IMR-90 (cell line): ENCODE data around the gene GRIN1. TPM values are rescaled to one million over a fixed set of nuclear protein-coding genes. Genes with fewer than 3 reads are reported as not detected.

Experiments
- ATAC-seq: fragments of 200-7000 bp; cut with Tn5 transposase; 2 replicates; pipeline ENCODE4 v1.9.1; 2020; ENCODE audit warnings: low read depth, mild to moderate bottlenecking, moderate library complexity
- BruUV-seq: library from RNA; stranded (reverse); fragments of 400-500 nt; replicated peaks from 2 replicates; lab custom pipeline; 2021; lab: Mats Ljungman, UMichigan
- CTCF ChIA-PET: fragments of 300-600 bp; formaldehyde crosslinking; extraction: SDS; loops from one replicate; lab custom pipeline; 2021; ENCODE audit warnings: antibody characterized with exemption; lab: Yijun Ruan, JAX
- POLR2A ChIA-PET: fragments of 300-600 bp; sonication (Branson Sonifier 250); formaldehyde crosslinking; loops from one replicate; lab custom pipeline; 2022; ENCODE audit warnings: antibody characterized with exemption; ENCODE audit not compliant: unreplicated experiment; lab: Charles Lee
- DNase-seq: peaks from one replicate; pipeline ENCODE4 v3.0.0; 2013
- H2AFZ ChIP-seq: replicated peaks from 2 replicates; pipeline ENCODE3; 2013; ENCODE audit warnings: low read length, mild to moderate bottlenecking; ENCODE audit not compliant: poor library complexity
- H2AK5ac ChIP-seq: 2 replicates; pipeline ENCODE4 v1.6.1; 2013; ENCODE audit warnings: low read depth, low read length, inconsistent platforms
- H2AK9ac ChIP-seq: replicated peaks from 2 replicates; pipeline ENCODE3; 2013; ENCODE audit warnings: mild to moderate bottlenecking, low read depth, low read length, moderate library complexity; ENCODE audit not compliant: poor library complexity
- H2BK120ac ChIP-seq: 2 replicates; pipeline ENCODE4 v1.6.1; 2013; ENCODE audit warnings: low read depth, low read length, inconsistent platforms
- H2BK15ac ChIP-seq: 3 replicates; pipeline ENCODE4 v1.6.1; 2013; ENCODE audit warnings: low read depth, low read length, inconsistent platforms
- H2BK20ac ChIP-seq: 2 replicates; pipeline ENCODE4 v1.6.1; 2013; ENCODE audit warnings: low read depth, mild to moderate bottlenecking, inconsistent platforms, low read length, moderate library complexity
- H2BK5ac ChIP-seq: 2 replicates; pipeline ENCODE4 v1.6.1; 2013; ENCODE audit warnings: mild to moderate bottlenecking, low read depth, low read length, inconsistent platforms; ENCODE audit not compliant: poor library complexity, severe bottlenecking
- H3K14ac ChIP-seq: replicated peaks from 2 replicates; pipeline ENCODE4 v1.6.1; 2013; ENCODE audit warnings: low read depth, low read length, inconsistent platforms
- H3K18ac ChIP-seq: 2 replicates; pipeline ENCODE4 v1.6.1; 2013; ENCODE audit warnings: low read depth, low read length, control low read depth
- H3K23ac ChIP-seq: 2 replicates; pipeline ENCODE4 v1.6.1; 2013; ENCODE audit warnings: low read depth, low read length, inconsistent platforms
- H3K27ac ChIP-seq: 2 replicates; pipeline ENCODE4 v1.5.1; 2013; ENCODE audit warnings: mild to moderate bottlenecking, control low read depth, low read length; ENCODE audit not compliant: insufficient read depth
- H3K27me3 ChIP-seq: 2 replicates; pipeline ENCODE4 v1.6.1; 2013; ENCODE audit warnings: low read length; ENCODE audit not compliant: control insufficient read depth, insufficient read depth
- H3K36me3 ChIP-seq: 2 replicates; pipeline ENCODE4 v1.6.1; 2013; ENCODE audit warnings: low read length, mixed read lengths; ENCODE audit not compliant: control insufficient read depth, insufficient read depth
- H3K4ac ChIP-seq: 2 replicates; pipeline ENCODE4 v1.6.1; 2013; ENCODE audit warnings: low read depth, low read length, inconsistent platforms
- H3K4me1 ChIP-seq: 2 replicates; pipeline ENCODE4 v1.6.1; 2013; ENCODE audit warnings: low read length, mixed read lengths; ENCODE audit not compliant: control insufficient read depth, insufficient read depth
- H3K4me2 ChIP-seq: 2 replicates; pipeline ENCODE4 v1.6.1; 2013; ENCODE audit warnings: low read depth, mild to moderate bottlenecking, control low read depth, low read length, moderate library complexity
- H3K4me3 ChIP-seq: 2 replicates; pipeline ENCODE4 v1.5.1; 2013; ENCODE audit warnings: low read depth, mild to moderate bottlenecking, control low read depth, low read length, moderate library complexity; ENCODE audit not compliant: insufficient read depth
- H3K56ac ChIP-seq: 2 replicates; pipeline ENCODE4 v1.6.1; 2013; ENCODE audit warnings: low read length, inconsistent platforms; ENCODE audit not compliant: insufficient read depth; ENCODE audit errors: extremely low read depth
- H3K79me1 ChIP-seq, 2 experiments: 2 replicates each; pipeline ENCODE4 v1.6.1; 2013; ENCODE audit warnings: low read length in 2 of 2, inconsistent platforms in 1 of 2, low read depth in 1 of 2
- H3K9ac ChIP-seq: 2 replicates; pipeline ENCODE4 v1.6.1; 2013; ENCODE audit warnings: low read depth, low read length, control low read depth
- H3K9me1 ChIP-seq: 2 replicates; pipeline ENCODE4 v1.6.1; 2013; ENCODE audit warnings: low read length, inconsistent platforms; ENCODE audit not compliant: insufficient read depth
- H3K9me3 ChIP-seq: 2 replicates; pipeline ENCODE4 v1.6.1; 2013; ENCODE audit warnings: low read length; ENCODE audit not compliant: control insufficient read depth, insufficient read depth
- H4K20me1 ChIP-seq: 2 replicates; pipeline ENCODE4 v1.6.1; 2013; ENCODE audit warnings: low read length, inconsistent platforms; ENCODE audit not compliant: insufficient read depth
- H4K5ac ChIP-seq: 2 replicates; pipeline ENCODE4 v1.6.1; 2013; ENCODE audit warnings: mild to moderate bottlenecking, low read depth, low read length, control low read depth
- H4K8ac ChIP-seq, 2 experiments: 2 replicates each; pipeline ENCODE4 v1.6.1; 2013; ENCODE audit warnings: low read depth in 2 of 2, low read length in 2 of 2, control low read depth in 1 of 2, inconsistent platforms in 1 of 2
- H4K91ac ChIP-seq: 2 replicates; pipeline ENCODE4 v1.6.1; 2013; ENCODE audit warnings: low read depth, low read length, inconsistent platforms; ENCODE audit not compliant: insufficient read depth
- BHLHE40 ChIP-seq: fragments of 150-350 bp; IDR thresholded peaks from 2 replicates; pipeline ENCODE4 v1.6.1; 2016; ENCODE audit warnings: mild to moderate bottlenecking, low read depth, low read length
- CEBPB ChIP-seq: IDR thresholded peaks from 2 replicates; pipeline ENCODE4 v1.6.1; 2012; ENCODE audit warnings: low read depth, low read length, improper control_type of control experiment
- ELK1 ChIP-seq: fragments of 150-350 bp; IDR thresholded peaks from 2 replicates; pipeline ENCODE4 v1.6.1; 2016; ENCODE audit warnings: low read depth, mild to moderate bottlenecking, low read length, moderate library complexity, borderline replicate concordance
- MAFK ChIP-seq: IDR thresholded peaks from 2 replicates; pipeline ENCODE4 v1.6.1; 2012; ENCODE audit warnings: low read depth, low read length, improper control_type of control experiment
- MAZ ChIP-seq: IDR thresholded peaks from 2 replicates; pipeline ENCODE4 v1.6.1; 2012; ENCODE audit warnings: low read depth, mild to moderate bottlenecking, low read length, improper control_type of control experiment, moderate library complexity, borderline replicate concordance
- RFX5 ChIP-seq: IDR thresholded peaks from 2 replicates; pipeline ENCODE4 v1.8.0; 2012; ENCODE audit warnings: low read depth, mild to moderate bottlenecking, low read length, moderate library complexity
- WGBS, 2 experiments: methylation state at CpG; one replicate each; pipeline versions ENCODE4 v1.1.5 to v1.1.7; 2013; ENCODE audit warnings: missing lambda C conversion rate in 2 of 2; ENCODE audit not compliant: insufficient read length in 1 of 2; ENCODE audit errors: extremely low coverage in 2 of 2; 5-methylcytosine and 5-hydroxymethylcytosine counted together
- dilution Hi-C: fragments of 300-500 bp; cut with HindIII; formaldehyde crosslinking; loops from one replicate; pipeline ENCODE4 v1.14.3; 2018; ENCODE audit warnings: low sequenced_read_pairs; ENCODE audit not compliant: unreplicated experiment
- in situ Hi-C: fragments of 300-500 bp; cut with MboI; formaldehyde crosslinking; loops from 3 replicates; pipeline ENCODE4 v1.14.3; 2019; ENCODE audit warnings: low sequenced_read_pairs, inconsistent platforms, mixed read lengths
- intact Hi-C: fragments of 100-400 bp; cut with micrococcal nuclease; formaldehyde crosslinking; loops from 2 replicates; pipeline ENCODE4 v1.10.0; 2022
- polyA plus RNA-seq, 3 experiments: library from polyadenylated mRNA; depleted of rRNA; stranded (reverse); fragments of >200 nt; gene quantifications; 2 replicates each; pipeline ENCODE4 v1.2.3, GENCODE V29; 2012; ENCODE audit warnings: low replicate concordance in 1 of 3
- total RNA-seq: library from RNA; depleted of rRNA; stranded (reverse); fragments of >200 nt; gene quantifications from 2 replicates; pipeline ENCODE4 v1.2.3, GENCODE V29; 2012
- TF ChIP-seq, protein P1 (sequence below): fragments of 150-350 bp; IDR thresholded peaks from 2 replicates; pipeline ENCODE4 v1.6.1; 2017; ENCODE audit warnings: mild to moderate bottlenecking, antibody characterized with exemption, low read length, low read depth

GRIN1 gene
- total and polyA plus RNA-seq, 2 of the 4 experiments (the other 2 are of a cell fraction) = 0.09 TPM; not detected in 1

DNA sequence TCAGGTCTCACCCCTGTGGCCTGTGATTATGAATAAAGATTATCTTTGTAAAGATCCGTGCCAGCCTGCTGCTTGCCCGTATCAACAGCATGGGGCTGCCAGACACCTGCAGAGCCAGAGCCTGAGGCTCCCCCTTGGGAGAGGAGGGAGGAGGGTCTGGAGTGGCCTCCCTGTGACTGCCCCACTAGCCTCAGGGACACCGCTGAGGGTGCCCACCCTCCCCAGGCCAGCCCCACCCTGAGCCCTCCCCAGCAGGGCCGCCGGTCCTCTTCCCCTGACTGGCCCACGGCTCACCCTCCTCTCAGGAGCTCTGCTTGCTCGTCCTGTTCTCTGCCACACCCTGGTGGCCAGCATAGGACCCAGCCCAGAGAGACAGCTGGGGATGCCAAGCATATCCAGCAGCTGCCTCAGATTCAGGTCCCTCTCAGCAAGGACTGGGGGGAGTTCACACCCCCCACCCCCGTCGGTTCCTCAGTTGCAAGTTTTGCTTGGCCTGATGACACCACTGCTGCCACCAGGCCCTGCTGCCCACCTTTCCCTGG lies 51.4 kb downstream of the GRIN1 start:
- no peak overlapping the region for H2AK5ac ChIP-seq
- no peak overlapping the region for H2BK120ac ChIP-seq
- 100% methylated on average over 2 of the region's 9 CpGs; no CpG with 5 or more reads in 1 of the 2 experiments for WGBS, 2 experiments
- H3K4me3 ChIP-seq = no peak overlapping the region
- no TSS peak for BruUV-seq
- intact Hi-C loops (no loop called here), dilution Hi-C loops (no loop called here), in situ Hi-C loops (no loop called here)
- H3K4me2 ChIP-seq = no peak overlapping the region; the same call in 1 of the 2 replicates
- no peak overlapping the region for H3K14ac ChIP-seq
- H2AFZ ChIP-seq = no peak overlapping the region
- no peak overlapping the region for H4K5ac ChIP-seq
- no peak overlapping the region for H3K4ac ChIP-seq
- no peak overlapping the region for H2BK5ac ChIP-seq
- H3K79me1 ChIP-seq = peaks cover 5 to 74% of the 10 kb centered on the region in 2 experiments
- H3K9me3 ChIP-seq = no peaks in the 10 kb centered on the region
- no peaks in the 10 kb centered on the region for H3K27me3 ChIP-seq
- H3K18ac ChIP-seq = no peak overlapping the region
- no peak overlapping the region for H3K56ac ChIP-seq
- H3K4me1 ChIP-seq = peaks cover 16% of the 10 kb centered on the region
- CTCF ChIA-PET = no interaction called here
- H3K36me3 ChIP-seq = peaks cover 38% of the 10 kb centered on the region
- no peaks in the 10 kb centered on the region for H3K9me1 ChIP-seq
- H4K8ac ChIP-seq = no peak overlapping the region
- peaks cover 27% of the 10 kb centered on the region for H4K20me1 ChIP-seq
- H4K91ac ChIP-seq = no peak overlapping the region
- no peak overlapping the region for H3K23ac ChIP-seq
- ATAC-seq (no peak), DNase-seq (no peak)
- H3K9ac ChIP-seq = no peak overlapping the region
- TF ChIP-seq ELK1 (no peak), BHLHE40 (no peak), CEBPB (no peak), RFX5 (no peak), MAZ (no peak), MAFK (no peak)
- TF ChIP-seq, protein P1, sequence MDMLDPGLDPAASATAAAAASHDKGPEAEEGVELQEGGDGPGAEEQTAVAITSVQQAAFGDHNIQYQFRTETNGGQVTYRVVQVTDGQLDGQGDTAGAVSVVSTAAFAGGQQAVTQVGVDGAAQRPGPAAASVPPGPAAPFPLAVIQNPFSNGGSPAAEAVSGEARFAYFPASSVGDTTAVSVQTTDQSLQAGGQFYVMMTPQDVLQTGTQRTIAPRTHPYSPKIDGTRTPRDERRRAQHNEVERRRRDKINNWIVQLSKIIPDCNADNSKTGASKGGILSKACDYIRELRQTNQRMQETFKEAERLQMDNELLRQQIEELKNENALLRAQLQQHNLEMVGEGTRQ = no peak
- H3K27ac ChIP-seq = no peak overlapping the region
- H2AK9ac ChIP-seq = no peak overlapping the region
- no peak overlapping the region for H2BK15ac ChIP-seq
- H2BK20ac ChIP-seq = no peak overlapping the region
- POLR2A ChIA-PET = no interaction called here
